Measurements from ENCODE around the gene HERPUD1.

The HERPUD1 gene

GRCh38 chr16:56916571-56917403, 15.2 kb upstream of the HERPUD1 start:
- no peak for FAIRE-seq
- TF ChIP-seq, protein P1, sequence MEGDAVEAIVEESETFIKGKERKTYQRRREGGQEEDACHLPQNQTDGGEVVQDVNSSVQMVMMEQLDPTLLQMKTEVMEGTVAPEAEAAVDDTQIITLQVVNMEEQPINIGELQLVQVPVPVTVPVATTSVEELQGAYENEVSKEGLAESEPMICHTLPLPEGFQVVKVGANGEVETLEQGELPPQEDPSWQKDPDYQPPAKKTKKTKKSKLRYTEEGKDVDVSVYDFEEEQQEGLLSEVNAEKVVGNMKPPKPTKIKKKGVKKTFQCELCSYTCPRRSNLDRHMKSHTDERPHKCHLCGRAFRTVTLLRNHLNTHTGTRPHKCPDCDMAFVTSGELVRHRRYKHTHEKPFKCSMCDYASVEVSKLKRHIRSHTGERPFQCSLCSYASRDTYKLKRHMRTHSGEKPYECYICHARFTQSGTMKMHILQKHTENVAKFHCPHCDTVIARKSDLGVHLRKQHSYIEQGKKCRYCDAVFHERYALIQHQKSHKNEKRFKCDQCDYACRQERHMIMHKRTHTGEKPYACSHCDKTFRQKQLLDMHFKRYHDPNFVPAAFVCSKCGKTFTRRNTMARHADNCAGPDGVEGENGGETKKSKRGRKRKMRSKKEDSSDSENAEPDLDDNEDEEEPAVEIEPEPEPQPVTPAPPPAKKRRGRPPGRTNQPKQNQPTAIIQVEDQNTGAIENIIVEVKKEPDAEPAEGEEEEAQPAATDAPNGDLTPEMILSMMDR (IDR thresholded peaks at IDR 0.05; ENCODE audit: insufficient read depth, missing control alignments) = no peak
- no peak for DNase-seq (ENCODE audit: insufficient read length, low spot score)

DNA sequence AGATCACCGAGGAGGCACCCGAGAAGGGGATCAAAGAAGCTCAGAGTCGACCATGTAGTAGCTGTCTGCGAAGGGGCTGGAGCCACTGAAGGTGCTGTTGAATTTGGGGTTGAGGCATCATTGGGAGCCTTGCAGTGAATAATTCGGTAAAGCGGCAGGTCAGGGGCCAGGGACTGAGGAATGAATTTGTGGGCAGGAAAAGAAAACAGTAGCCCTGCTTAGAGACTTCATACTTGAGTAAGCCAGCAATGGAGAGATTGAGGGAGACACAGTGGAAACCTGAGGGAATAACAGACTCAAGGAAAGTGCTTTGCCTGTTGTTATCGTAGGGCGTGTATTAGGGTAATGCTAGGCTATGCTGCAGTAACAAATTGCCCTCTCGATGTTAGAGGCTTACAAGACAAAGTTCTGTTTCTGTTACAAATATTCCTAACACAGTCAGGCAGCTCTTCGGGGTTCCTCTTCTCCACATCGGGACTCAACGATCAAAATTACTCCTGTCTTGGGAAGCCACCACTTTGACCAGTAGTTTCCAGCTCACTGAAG, 13.4 kb upstream of the HERPUD1 start:
- TF ChIP-seq, protein P1 (IDR thresholded peaks at IDR 0.05; ENCODE audit: insufficient read depth, missing control alignments) = no peak
- FAIRE-seq (no peak), DNase-seq (ENCODE audit: insufficient read length, low spot score) (no peak)

- FAIRE-seq (no peak), DNase-seq (ENCODE audit: insufficient read length, low spot score) (no peak)
- TF ChIP-seq, protein P1 (IDR thresholded peaks at IDR 0.05; ENCODE audit: insufficient read depth, missing control alignments) = no peak
Observed at GRCh38 chr16:56919099-56919800, 12.7 kb upstream of the HERPUD1 start.

DNA sequence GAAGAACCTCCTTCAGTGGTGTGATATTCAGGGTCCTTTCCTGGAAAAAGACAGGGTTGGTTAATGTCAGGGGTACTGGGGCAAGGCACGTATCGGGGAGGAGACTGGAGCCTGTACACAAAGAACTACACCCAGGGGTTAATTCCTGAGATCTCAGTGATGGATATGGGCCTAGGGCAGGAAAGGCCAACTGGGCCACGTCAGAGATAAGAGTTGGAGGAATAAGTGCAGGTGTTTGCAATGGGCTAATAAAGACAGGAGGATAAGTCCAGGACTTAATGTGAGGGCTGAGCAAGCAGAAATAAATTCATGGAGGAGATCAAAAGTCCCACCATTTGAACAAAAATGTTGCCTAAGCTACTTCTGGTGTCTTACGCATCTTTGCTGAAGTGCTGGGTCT, 10.4 kb upstream of the HERPUD1 start:
- no peak for DNase-seq (ENCODE audit: insufficient read length, low spot score)
- TF ChIP-seq, protein P1 (IDR thresholded peaks at IDR 0.05; ENCODE audit: insufficient read depth, missing control alignments) = no peak
- FAIRE-seq = no peak

DNA sequence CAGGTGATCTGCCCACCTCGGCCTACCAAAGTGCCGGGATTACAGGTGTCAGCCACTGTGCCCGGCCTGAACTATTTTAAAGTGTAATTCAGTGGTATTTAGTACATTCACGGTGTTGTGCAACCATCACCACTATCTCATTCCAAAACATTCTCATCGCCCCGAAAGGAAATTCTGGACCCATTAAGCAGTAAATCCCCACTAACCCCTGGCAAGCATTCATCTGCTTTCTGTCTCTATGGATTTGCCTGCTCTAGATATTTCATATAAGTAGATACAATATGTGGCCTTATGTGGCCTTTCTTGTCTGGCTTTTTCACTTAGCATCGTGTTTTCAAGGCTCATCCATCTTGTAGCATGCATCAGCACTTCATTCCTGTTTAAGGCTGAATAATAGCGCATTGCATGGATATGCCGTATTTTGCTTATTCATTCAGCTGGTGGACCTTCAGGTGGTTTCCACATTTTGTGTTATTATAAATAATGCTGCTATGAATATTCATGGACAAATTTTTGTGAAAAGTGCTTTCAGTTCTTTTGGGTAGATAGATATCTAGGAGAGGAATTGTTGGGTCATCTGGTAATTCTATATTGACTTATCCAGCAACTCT, 8.4 kb upstream of the HERPUD1 start:
- no peak for DNase-seq (ENCODE audit: insufficient read length, low spot score)
- no peak for FAIRE-seq
- TF ChIP-seq, protein P1 (IDR thresholded peaks at IDR 0.05; ENCODE audit: insufficient read depth, missing control alignments) = no peak

DNA sequence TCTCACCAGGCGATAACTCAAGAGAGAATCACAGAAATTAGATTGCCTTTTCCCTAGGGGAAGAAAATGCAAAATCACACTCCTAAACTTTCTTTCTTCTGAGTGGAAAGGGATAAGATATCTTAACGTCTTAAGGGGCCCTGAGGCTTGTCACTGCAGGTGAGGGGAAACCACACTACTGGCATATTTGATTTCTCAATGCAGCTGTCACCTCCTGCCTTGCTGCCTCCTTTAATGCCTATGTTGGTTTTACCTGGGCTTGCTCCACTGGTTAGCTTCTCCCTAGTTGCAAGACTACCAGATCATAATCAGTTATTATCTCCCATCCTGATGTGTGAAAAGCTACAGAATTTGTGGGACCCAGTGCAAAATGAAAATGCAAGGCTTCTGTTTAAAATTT, 4.5 kb upstream of the HERPUD1 start:
- FAIRE-seq = no peak
- DNase-seq (ENCODE audit: insufficient read length, low spot score) = no peak
- TF ChIP-seq, protein P1 (IDR thresholded peaks at IDR 0.05; ENCODE audit: insufficient read depth, missing control alignments) = no peak

Data from D721Med (cell line).